KOPT-K1 (cell line): ENCODE measurements around the gene CD9.

ENCODE experiments used
- H3K27ac ChIP-seq: fragments of 200-600 bp; sonication (generic); 2 replicates; pipeline ENCODE4 v1.5.1; 2016; ENCODE audit warnings: antibody characterized with exemption, mild to moderate bottlenecking, low read depth, low read length; ENCODE audit not compliant: poor library complexity, severe bottlenecking
- H3K36me3 ChIP-seq: fragments of 200-600 bp; sonication (generic); 2 replicates; pipeline ENCODE4 v1.5.1; 2017; ENCODE audit warnings: antibody characterized with exemption, mild to moderate bottlenecking, low read length, moderate library complexity; ENCODE audit not compliant: insufficient read depth
- H3K9me3 ChIP-seq: fragments of 200-600 bp; sonication (generic); 2 replicates; pipeline ENCODE4 v1.5.1; 2017; ENCODE audit warnings: antibody characterized with exemption, low read length, mild to moderate bottlenecking; ENCODE audit not compliant: insufficient read depth, poor library complexity, severe bottlenecking

The CD9 gene

GRCh38 chr12:6171409-6172015 lies 28.7 kb upstream of the CD9 start:
- Histone ChIP-seq H3K27ac (no peak overlapping the region), H3K36me3 (no peaks in the 10 kb centered on the region), H3K9me3 (no peaks in the 10 kb centered on the region)

GRCh38 chr12:6172086-6172485 lies 28.1 kb upstream of the CD9 start:
- Histone ChIP-seq H3K27ac (no peak overlapping the region), H3K36me3 (no peaks in the 10 kb centered on the region), H3K9me3 (no peaks in the 10 kb centered on the region)

GRCh38 chr12:6172862-6173261 lies 27.3 kb upstream of the CD9 start:
- no peaks in the 10 kb centered on the region for H3K36me3 ChIP-seq
- no peaks in the 10 kb centered on the region for H3K9me3 ChIP-seq
- no peak overlapping the region for H3K27ac ChIP-seq

GRCh38 chr12:6177642-6178358 lies 22.4 kb upstream of the CD9 start:
- Histone ChIP-seq H3K9me3 (no peaks in the 10 kb centered on the region), H3K36me3 (no peaks in the 10 kb centered on the region), H3K27ac (no peak overlapping the region)

- H3K27ac ChIP-seq, result no peak overlapping the region
These were observed 21.0 kb upstream of the CD9 start for GRCh38 chr12:6178981-6179761.

GRCh38 chr12:6180268-6181051 lies 19.7 kb upstream of the CD9 start:
- no peaks in the 10 kb centered on the region for H3K9me3 ChIP-seq
- no peaks in the 10 kb centered on the region for H3K36me3 ChIP-seq
- H3K27ac ChIP-seq, result no peak overlapping the region

More at GRCh38 chr12:6178981-6179761, 21.0 kb upstream of the CD9 start:
- Histone ChIP-seq H3K9me3 (no peaks in the 10 kb centered on the region), H3K36me3 (no peaks in the 10 kb centered on the region)

- Histone ChIP-seq H3K36me3 (no peaks in the 10 kb centered on the region), H3K27ac (no peak overlapping the region), H3K9me3 (no peaks in the 10 kb centered on the region)
These were observed 19.0 kb upstream of the CD9 start for GRCh38 chr12:6181166-6181565.

GRCh38 chr12:6181583-6182278 lies 18.5 kb upstream of the CD9 start:
- H3K27ac ChIP-seq, result no peak overlapping the region
- no peaks in the 10 kb centered on the region for H3K9me3 ChIP-seq
- H3K36me3 ChIP-seq, result no peaks in the 10 kb centered on the region

- no peaks in the 10 kb centered on the region for H3K9me3 ChIP-seq
- no peak overlapping the region for H3K27ac ChIP-seq
- H3K36me3 ChIP-seq, result no peaks in the 10 kb centered on the region
These were observed 17.8 kb upstream of the CD9 start for GRCh38 chr12:6182279-6182898.

- H3K36me3 ChIP-seq, result no peaks in the 10 kb centered on the region
- no peak overlapping the region for H3K27ac ChIP-seq
- H3K9me3 ChIP-seq, result no peaks in the 10 kb centered on the region
These were observed 16.3 kb upstream of the CD9 start for GRCh38 chr12:6183689-6184428.

GRCh38 chr12:6185961-6186827 lies 14.0 kb upstream of the CD9 start:
- Histone ChIP-seq H3K9me3 (no peaks in the 10 kb centered on the region), H3K36me3 (no peaks in the 10 kb centered on the region), H3K27ac (no peak overlapping the region)

GRCh38 chr12:6187948-6188793 lies 12.0 kb upstream of the CD9 start:
- Histone ChIP-seq H3K36me3 (no peaks in the 10 kb centered on the region), H3K27ac (no peak overlapping the region), H3K9me3 (no peaks in the 10 kb centered on the region)
